ENCODE data around the gene TPGS1. TPM values are rescaled to one million over a fixed set of nuclear protein-coding genes. Genes with fewer than 3 reads are reported as not detected.

Gene TPGS1
- total and polyA plus RNA-seq, 2 of the 8 experiments (the other 6 are each of a cell fraction or from before 2014, with no cell fraction given) = 9.1 to 10.6 TPM

GRCh38 chr19:463483-464207 is 43.7 kb upstream of the TPGS1 start (continued):
- TF ChIP-seq TCF12 (IDR thresholded peaks at IDR 0.05; ENCODE audit: low read depth, low read length) = no peak
